DND-41 (cell line): ENCODE data around the gene LTA4H.

Experiments
- ATAC-seq: fragments of 200-7000 bp; cut with Tn5 transposase; 3 replicates; pipeline ENCODE4 v1.9.1; 2021; ENCODE audit warnings: low read depth; ENCODE audit not compliant: insufficient read depth
- DNase-seq: peaks from one replicate; pipeline ENCODE4 v3.0.0-alpha.2; 2020
- H2AFZ ChIP-seq: 2 replicates; pipeline ENCODE4 v1.6.0; 2012; ENCODE audit warnings: low read depth, low read length
- H3K27ac ChIP-seq: 2 replicates; pipeline ENCODE4 v1.5.1; 2012; ENCODE audit warnings: low read length, inconsistent platforms
- H3K27me3 ChIP-seq: fragments of 200-600 bp; sonication (generic); 2 replicates; pipeline ENCODE4 v1.6.0; 2012; ENCODE audit warnings: low read length, mild to moderate bottlenecking, inconsistent platforms; ENCODE audit not compliant: insufficient read depth, poor library complexity
- H3K36me3 ChIP-seq: 2 replicates; pipeline ENCODE4 v1.5.1; 2012; ENCODE audit warnings: low read length, inconsistent platforms; ENCODE audit not compliant: insufficient read depth
- H3K4me1 ChIP-seq: 2 replicates; pipeline ENCODE4 v1.5.1; 2012; ENCODE audit warnings: mild to moderate bottlenecking, low read length; ENCODE audit not compliant: insufficient read depth
- H3K4me2 ChIP-seq: 2 replicates; pipeline ENCODE4 v1.6.0; 2012; ENCODE audit warnings: mild to moderate bottlenecking, moderate library complexity, low read length, inconsistent platforms; ENCODE audit not compliant: insufficient read depth
- H3K4me3 ChIP-seq, 2 experiments: fragments of 200-600 bp in 1 of 2; shearing (Covaris generic) in 1 of 2; 2 replicates each; pipeline ENCODE4 v1.5.1; 2012 to 2016; ENCODE audit warnings: inconsistent platforms in 2 of 2, low read length in 2 of 2, mild to moderate bottlenecking in 2 of 2, low read depth in 1 of 2, moderate library complexity in 1 of 2
- H3K79me2 ChIP-seq: 2 replicates; pipeline ENCODE4 v1.6.0; 2012; ENCODE audit warnings: low read length, inconsistent platforms; ENCODE audit not compliant: insufficient read depth
- H3K9ac ChIP-seq: 2 replicates; pipeline ENCODE4 v1.6.0; 2012; ENCODE audit warnings: low read depth, mild to moderate bottlenecking, inconsistent platforms, low read length, moderate library complexity
- H3K9me3 ChIP-seq: 2 replicates; pipeline ENCODE4 v1.5.1; 2012; ENCODE audit warnings: low read length, moderate library complexity, mild to moderate bottlenecking, inconsistent platforms; ENCODE audit not compliant: insufficient read depth, severe bottlenecking
- H4K20me1 ChIP-seq: 2 replicates; pipeline ENCODE4 v1.6.0; 2012; ENCODE audit warnings: low read length; ENCODE audit not compliant: insufficient read depth
- CTCF ChIP-seq: IDR thresholded peaks from 2 replicates; pipeline ENCODE4 v1.5.1; 2012; ENCODE audit warnings: borderline replicate concordance, low read length, moderate library complexity, mild to moderate bottlenecking; ENCODE audit not compliant: poor library complexity, severe bottlenecking; ENCODE audit errors: extremely low read depth
- EZH2 ChIP-seq: IDR thresholded peaks from 3 replicates; pipeline ENCODE4 v1.6.1; 2012; ENCODE audit warnings: borderline replicate concordance, low read depth, mild to moderate bottlenecking, moderate library complexity, low read length, inconsistent platforms; ENCODE audit not compliant: severe bottlenecking

LTA4H gene

GRCh38 chr12:96081596-96081995 is 46.2 kb upstream of the LTA4H start:
- Histone ChIP-seq H3K27me3 (no peaks in the 10 kb centered on the region), H3K9me3 (no peaks in the 10 kb centered on the region), H3K9ac (no peak overlapping the region), H3K27ac (no peak overlapping the region), H3K4me3 (no peak overlapping the region), H3K36me3 (no peaks in the 10 kb centered on the region), H2AFZ (no peak overlapping the region), H3K4me1 (no peaks in the 10 kb centered on the region), H4K20me1 (no peaks in the 10 kb centered on the region), H3K79me2 (no peaks in the 10 kb centered on the region), H3K4me2 (no peak overlapping the region)
- TF ChIP-seq EZH2, result no peak
- no peak for ATAC-seq
- no peak for DNase-seq

- 0 out of 2 replicates have a peak, but pooled peaks cover under 1% of the 10 kb centered on the region for H3K4me1 ChIP-seq
- H3K9ac ChIP-seq, result no peak overlapping the region
- H4K20me1 ChIP-seq, result no peaks in the 10 kb centered on the region
- TF ChIP-seq CTCF (no peak), EZH2 (no peak)
- no peaks in the 10 kb centered on the region for H3K79me2 ChIP-seq
- no peak overlapping the region for H3K4me3 ChIP-seq
- no peak overlapping the region for H3K4me2 ChIP-seq
- no peak overlapping the region for H2AFZ ChIP-seq
- no peaks in the 10 kb centered on the region for H3K27me3 ChIP-seq
- ATAC-seq (no peak), DNase-seq (no peak)
- H3K27ac ChIP-seq, result no peak overlapping the region
- H3K36me3 ChIP-seq, result no peaks in the 10 kb centered on the region
- no peaks in the 10 kb centered on the region for H3K9me3 ChIP-seq
Measured at GRCh38 chr12:96078231-96079135, 43.1 kb upstream of the LTA4H start.

- H3K36me3 ChIP-seq, result no peaks in the 10 kb centered on the region
- ATAC-seq (no peak), DNase-seq (no peak)
- peaks cover 8% of the 10 kb centered on the region for H3K4me1 ChIP-seq
- TF ChIP-seq CTCF (no peak), EZH2 (no peak)
- H3K27me3 ChIP-seq, result no peaks in the 10 kb centered on the region
- H3K4me3 ChIP-seq, result no peak overlapping the region
- no peaks in the 10 kb centered on the region for H4K20me1 ChIP-seq
- H3K4me2 ChIP-seq, result no peak overlapping the region
- no peak overlapping the region for H2AFZ ChIP-seq
- H3K27ac ChIP-seq, result no peak overlapping the region
- H3K9ac ChIP-seq, result no peak overlapping the region
- no peaks in the 10 kb centered on the region for H3K79me2 ChIP-seq
- no peaks in the 10 kb centered on the region for H3K9me3 ChIP-seq
Measured at GRCh38 chr12:96077081-96077480, 41.7 kb upstream of the LTA4H start.

- H2AFZ ChIP-seq, result no peak overlapping the region
- H3K79me2 ChIP-seq, result no peaks in the 10 kb centered on the region
- H3K4me1 ChIP-seq, result peaks cover 8% of the 10 kb centered on the region
- no peak for DNase-seq
- no peak overlapping the region for H3K27ac ChIP-seq
- H3K36me3 ChIP-seq, result no peaks in the 10 kb centered on the region
- no peaks in the 10 kb centered on the region for H3K9me3 ChIP-seq
- ATAC-seq, result no peak
- H3K4me2 ChIP-seq, result no peak overlapping the region
- TF ChIP-seq EZH2, result no peak
- TF ChIP-seq CTCF, result no peak
- H3K4me3 ChIP-seq, result no peak overlapping the region
- H4K20me1 ChIP-seq, result no peaks in the 10 kb centered on the region
- H3K9ac ChIP-seq, result no peak overlapping the region
- no peaks in the 10 kb centered on the region for H3K27me3 ChIP-seq
Measured at GRCh38 chr12:96075560-96075959, 40.2 kb upstream of the LTA4H start.
